Breast epithelium (tissue), 3 donors: Measurements from ENCODE around the gene ZFP82.

ENCODE experiments used
- POLR2A ChIP-seq: fragments of 450-650 bp; IDR thresholded peaks from one replicate; pipeline ENCODE4 v1.6.1; 2016; ENCODE audit warnings: antibody characterized with exemption, mild to moderate bottlenecking, moderate library complexity
- POLR2AphosphoS5 ChIP-seq, 3 donors: sonication (generic); formaldehyde crosslinking; IDR thresholded peaks; one replicate each; pipeline ENCODE4 v1.6.1; 2017; ENCODE audit warnings: antibody characterized with exemption in 3 of 3
- TF ChIP-seq, protein P1 (sequence below), 3 donors: fragments of 450-650 bp; IDR thresholded peaks; one replicate each; pipeline ENCODE4 v1.5.1; 2016 to 2017; ENCODE audit warnings: antibody characterized with exemption in 3 of 3, mild to moderate bottlenecking in 3 of 3, moderate library complexity in 3 of 3

DNA sequence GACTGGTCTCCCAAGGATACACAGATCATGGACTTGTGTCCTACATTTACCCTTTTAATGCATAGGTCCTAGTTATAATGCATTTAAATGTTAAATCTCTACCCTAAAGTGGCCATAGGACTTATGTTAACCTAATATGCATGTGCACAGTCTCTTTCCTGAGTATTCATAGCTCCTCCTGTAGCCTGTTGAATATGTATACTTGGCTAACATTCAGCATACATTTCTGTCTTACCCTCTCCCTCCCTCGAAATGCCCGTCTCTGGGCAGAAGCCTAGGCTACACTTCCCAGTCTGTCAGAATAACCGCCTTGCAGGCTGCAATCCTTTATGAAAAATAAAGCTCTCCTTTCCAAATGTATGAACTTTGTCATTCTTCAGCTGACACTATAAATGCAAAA is 13.9 kb downstream of the ZFP82 start:
- TF ChIP-seq, protein P1, sequence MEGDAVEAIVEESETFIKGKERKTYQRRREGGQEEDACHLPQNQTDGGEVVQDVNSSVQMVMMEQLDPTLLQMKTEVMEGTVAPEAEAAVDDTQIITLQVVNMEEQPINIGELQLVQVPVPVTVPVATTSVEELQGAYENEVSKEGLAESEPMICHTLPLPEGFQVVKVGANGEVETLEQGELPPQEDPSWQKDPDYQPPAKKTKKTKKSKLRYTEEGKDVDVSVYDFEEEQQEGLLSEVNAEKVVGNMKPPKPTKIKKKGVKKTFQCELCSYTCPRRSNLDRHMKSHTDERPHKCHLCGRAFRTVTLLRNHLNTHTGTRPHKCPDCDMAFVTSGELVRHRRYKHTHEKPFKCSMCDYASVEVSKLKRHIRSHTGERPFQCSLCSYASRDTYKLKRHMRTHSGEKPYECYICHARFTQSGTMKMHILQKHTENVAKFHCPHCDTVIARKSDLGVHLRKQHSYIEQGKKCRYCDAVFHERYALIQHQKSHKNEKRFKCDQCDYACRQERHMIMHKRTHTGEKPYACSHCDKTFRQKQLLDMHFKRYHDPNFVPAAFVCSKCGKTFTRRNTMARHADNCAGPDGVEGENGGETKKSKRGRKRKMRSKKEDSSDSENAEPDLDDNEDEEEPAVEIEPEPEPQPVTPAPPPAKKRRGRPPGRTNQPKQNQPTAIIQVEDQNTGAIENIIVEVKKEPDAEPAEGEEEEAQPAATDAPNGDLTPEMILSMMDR (IDR thresholded peaks at IDR 0.05), result no peak
- TF ChIP-seq POLR2AphosphoS5 (IDR thresholded peaks at IDR 0.05), result no peak
- TF ChIP-seq POLR2A, result no peak
